HCT116 (cell line): ENCODE data around the gene SIL1. TPM values are rescaled to one million over a fixed set of nuclear protein-coding genes. Genes with fewer than 3 reads are reported as not detected.
A peak's percentile ranks its signal among the peaks of the same experiment; 100 is the strongest.

ENCODE experiments used
- ATAC-seq: fragments of 200-7000 bp; cut with Tn5 transposase; 2 replicates; pipeline ENCODE4 v1.9.1; 2020; ENCODE audit warnings: mild to moderate bottlenecking, moderate library complexity
- BruUV-seq: library from RNA; stranded (reverse); fragments of 400-500 nt; replicated peaks from 2 replicates; lab custom pipeline; 2021; lab: Mats Ljungman, UMichigan
- CTCF ChIA-PET: fragments of 300-600 bp; sonication (Branson Sonifier 250); formaldehyde crosslinking; loops from one replicate; lab custom pipeline; 2021; ENCODE audit warnings: antibody characterized with exemption; lab: Charles Lee
- POLR2A ChIA-PET: fragments of 300-600, 350-600 bp; sonication (Branson Sonifier 250); formaldehyde crosslinking; loops from one replicate; lab custom pipeline; 2021; ENCODE audit warnings: antibody characterized with exemption; lab: Charles Lee
- RAD21 ChIA-PET, 2 experiments: fragments of 300-600 bp; sonication (Branson Sonifier 250); formaldehyde crosslinking; loops; one replicate each; lab custom pipeline; 2023; ENCODE audit warnings: low total read pairs in 2 of 2; ENCODE audit not compliant: uncharacterized antibody in 2 of 2, unreplicated experiment in 2 of 2, low non-redundant PET in 1 of 2; lab: Charles Lee
- DNase-seq: peaks from one replicate; pipeline ENCODE4 v3.0.0-alpha.2; 2010; ENCODE audit warnings: low read depth, low spot score
- H2AFZ ChIP-seq: fragments of 200-600 bp; shearing (Covaris generic), sonication (generic); 2 replicates; pipeline ENCODE4 v1.6.1; 2017; ENCODE audit warnings: low read depth, mixed run types, mixed read lengths, antibody characterized with exemption, low read length; ENCODE audit not compliant: poor library complexity, severe bottlenecking
- H3K27ac ChIP-seq: 2 replicates; pipeline ENCODE4 v1.5.1; 2012; ENCODE audit warnings: low read depth, low read length
- H3K27me3 ChIP-seq: fragments of 200-600 bp; sonication (generic); 2 replicates; pipeline ENCODE4 v1.6.1; 2016; ENCODE audit warnings: mixed run types, low read length, mixed read lengths; ENCODE audit not compliant: insufficient read depth
- H3K36me3 ChIP-seq, 2 experiments: fragments of 200-500 bp in 1 of 2; fragments of 200-600 bp in 1 of 2; sonication (Bioruptor generic) in 1 of 2; sonication (generic) in 1 of 2; 2 replicates each; pipeline versions ENCODE4 v1.5.1 to v1.6.1; 2014 to 2016; ENCODE audit warnings: low read length in 2 of 2, inconsistent platforms in 1 of 2, mixed read lengths in 1 of 2, mixed run types in 1 of 2; ENCODE audit not compliant: insufficient read depth in 2 of 2, control insufficient read depth in 1 of 2
- H3K4me1 ChIP-seq, 2 experiments: fragments of 200-600 bp in 1 of 2; sonication (generic) in 1 of 2; 2 replicates each; pipeline versions ENCODE4 v1.5.1 to v1.6.1; 2012 to 2017; ENCODE audit warnings: low read length in 2 of 2, inconsistent platforms in 1 of 2, mild to moderate bottlenecking in 1 of 2, mixed read lengths in 1 of 2, mixed run types in 1 of 2, moderate library complexity in 1 of 2; ENCODE audit not compliant: insufficient read depth in 2 of 2, control insufficient read depth in 1 of 2
- H3K4me2 ChIP-seq: fragments of 200-600 bp; sonication (generic); 2 replicates; pipeline ENCODE4 v1.6.1; 2017; ENCODE audit warnings: mixed run types, low read length, mixed read lengths
- H3K4me3 ChIP-seq, 2 experiments: fragments of 200-600 bp in 1 of 2; sonication (generic) in 1 of 2; replicated peaks in 1 of 2; 2 replicates each; pipeline ENCODE4 v1.5.1; 2011 to 2016; ENCODE audit warnings: low read length in 2 of 2, control low read depth in 1 of 2, low read depth in 1 of 2, mild to moderate bottlenecking in 1 of 2, mixed read lengths in 1 of 2, mixed run types in 1 of 2
- H3K79me2 ChIP-seq: fragments of 200-600 bp; sonication (generic); 2 replicates; pipeline ENCODE4 v1.6.1; 2017; ENCODE audit warnings: mild to moderate bottlenecking, mixed run types, low read length, moderate library complexity, mixed read lengths; ENCODE audit not compliant: insufficient read depth
- H3K9ac ChIP-seq: fragments of 200-600 bp; sonication (generic); 2 replicates; pipeline ENCODE4 v1.6.1; 2016; ENCODE audit warnings: low read length, mixed read lengths
- H3K9me2 ChIP-seq: fragments of 200-600 bp; sonication (generic), shearing (Covaris generic); 2 replicates; pipeline ENCODE4 v1.6.1; 2017; ENCODE audit warnings: mixed run types, mild to moderate bottlenecking, moderate library complexity; ENCODE audit not compliant: insufficient read depth
- H3K9me3 ChIP-seq, 2 experiments: fragments of 200-500 bp in 1 of 2; fragments of 200-600 bp in 1 of 2; sonication (Bioruptor generic) in 1 of 2; sonication (generic) in 1 of 2; 2 replicates each; pipeline ENCODE4 v1.6.1; 2014 to 2017; ENCODE audit warnings: low read length in 2 of 2, mixed read lengths in 2 of 2, inconsistent platforms in 1 of 2, low read depth in 1 of 2, mild to moderate bottlenecking in 1 of 2, mixed run types in 1 of 2, moderate library complexity in 1 of 2; ENCODE audit not compliant: control insufficient read depth in 1 of 2, insufficient read depth in 1 of 2
- H4K20me1 ChIP-seq: fragments of 200-600 bp; sonication (generic), shearing (Covaris generic); 2 replicates; pipeline ENCODE4 v1.6.1; 2017; ENCODE audit warnings: mixed run types, mild to moderate bottlenecking, moderate library complexity; ENCODE audit not compliant: insufficient read depth
- ATF3 ChIP-seq: IDR thresholded peaks from 2 replicates; pipeline ENCODE4 v1.6.1; 2012
- CBX3 ChIP-seq: IDR thresholded peaks from 2 replicates; pipeline ENCODE4 v1.6.1; 2012; ENCODE audit warnings: low read depth
- EGR1 ChIP-seq: IDR thresholded peaks from 2 replicates; pipeline ENCODE4 v1.6.1; 2012; ENCODE audit warnings: low read depth
- ELF1 ChIP-seq: IDR thresholded peaks from 2 replicates; pipeline ENCODE4 v1.6.1; 2012; ENCODE audit warnings: low read depth, borderline replicate concordance
- EZH2 ChIP-seq: fragments of 200-600 bp; sonication (generic); IDR thresholded peaks from 2 replicates; pipeline ENCODE4 v1.6.1; 2017; ENCODE audit warnings: antibody characterized with exemption, mixed run types
- EZH2phosphoT487 ChIP-seq: fragments of 200-600 bp; IDR thresholded peaks from 2 replicates; pipeline ENCODE4 v1.6.1; 2018; ENCODE audit warnings: antibody characterized with exemption, borderline replicate concordance
- FOSL1 ChIP-seq: IDR thresholded peaks from 2 replicates; pipeline ENCODE4 v1.6.1; 2012; ENCODE audit warnings: low read depth
- JUND ChIP-seq: IDR thresholded peaks from 2 replicates; pipeline ENCODE4 v1.6.1; 2012
- POLR2A ChIP-seq: IDR thresholded peaks from 2 replicates; pipeline ENCODE4 v1.7.0; 2011; ENCODE audit warnings: borderline replicate concordance; ENCODE audit not compliant: insufficient read depth, insufficient read length; ENCODE audit errors: extremely low read depth
- POLR2AphosphoS5 ChIP-seq: IDR thresholded peaks from 2 replicates; pipeline ENCODE4 v1.6.1; 2011; ENCODE audit warnings: mild to moderate bottlenecking, low read depth, low read length, moderate library complexity
- SIN3A ChIP-seq: IDR thresholded peaks from 2 replicates; pipeline ENCODE4 v1.6.1; 2012; ENCODE audit warnings: low read depth
- SP1 ChIP-seq: IDR thresholded peaks from 2 replicates; pipeline ENCODE4 v1.6.1; 2012; ENCODE audit warnings: low read depth
- SRF ChIP-seq: IDR thresholded peaks from 2 replicates; pipeline ENCODE4 v1.6.1; 2012; ENCODE audit warnings: low read depth
- TCF7L2 ChIP-seq: IDR thresholded peaks from 2 replicates; pipeline ENCODE4 v1.7.0; 2011; ENCODE audit warnings: borderline replicate concordance, inconsistent platforms; ENCODE audit not compliant: insufficient read depth, insufficient read length; ENCODE audit errors: extremely low read depth
- YY1 ChIP-seq: IDR thresholded peaks from 2 replicates; pipeline ENCODE4 v1.6.1; 2011; ENCODE audit warnings: low read length, low read depth, moderate library complexity, mild to moderate bottlenecking; ENCODE audit not compliant: insufficient replicate concordance; ENCODE audit errors: extremely low read depth
- ZBTB33 ChIP-seq: IDR thresholded peaks from 2 replicates; pipeline ENCODE4 v1.6.1; 2011; ENCODE audit warnings: mild to moderate bottlenecking, low read length, moderate library complexity; ENCODE audit not compliant: insufficient replicate concordance; ENCODE audit errors: extremely low read depth
- intact Hi-C: fragments of 100-400 bp; cut with micrococcal nuclease; formaldehyde crosslinking; loops from 2 replicates; pipeline ENCODE4 v1.10.0; 2022
- total RNA-seq: library from RNA; stranded (reverse); gene quantifications from one replicate; pipeline ENCODE4 v1.2.1, GENCODE V29; 2021; ENCODE audit not compliant: unreplicated experiment

SIL1 gene
- total RNA-seq, 1 experiment from 2014 or later, result 34.0 TPM

GRCh38 chr5:139246394-139246793, 48.2 kb upstream of the SIL1 start:
- ChIA-PET POLR2A (no interaction called here), CTCF (interaction anchor here (1.6 kb wide), 1 partner anchor 9 kb away, joined by 3 read pairs; no protein-coding TSS in a partner anchor), RAD21 (no interaction called here)
- Histone ChIP-seq H3K9ac (no peak overlapping the region), H3K79me2 (no peaks in the 10 kb centered on the region), H2AFZ (peak overlapping the region; percentile 8), H3K27ac (no peak overlapping the region), H4K20me1 (no peaks in the 10 kb centered on the region), H3K27me3 (no peaks in the 10 kb centered on the region), H3K36me3 (no peaks in the 10 kb centered on the region), H3K9me2 (no peaks in the 10 kb centered on the region), H3K4me3 (peak overlapping the region in 1 of 2 experiments; percentile 27; a peak in 2 of 4 replicates), H3K9me3 (no peaks in the 10 kb centered on the region), H3K4me1 (peaks cover 13 to 14% of the 10 kb centered on the region in 2 experiments), H3K4me2 (peak overlapping the region; percentile 66)
- intact Hi-C loops, result no loop called here
- BruUV-seq, result no TSS peak
- ATAC-seq (peak; percentile 92), DNase-seq (no peak)
- no peak for TF ChIP-seq EZH2
- TF ChIP-seq SIN3A, result no peak
- TF ChIP-seq YY1, result peak; percentile 8
- no peak for TF ChIP-seq POLR2A
- TF ChIP-seq JUND, result 0 out of 2 replicates have a peak, but pooled peaks have one; percentile 23
- TF ChIP-seq POLR2AphosphoS5, result peak; percentile 51
- no peak for TF ChIP-seq FOSL1
- TF ChIP-seq SP1, result 0 out of 2 replicates have a peak, but pooled peaks have one; percentile 14
- no peak for TF ChIP-seq EZH2phosphoT487
- TF ChIP-seq SRF, result no peak
- TF ChIP-seq CBX3, result no peak
- TF ChIP-seq ATF3, result no peak
- TF ChIP-seq TCF7L2, result no peak
- 0 out of 2 replicates have a peak, but pooled peaks have one; percentile 24 for TF ChIP-seq EGR1
- no peak for TF ChIP-seq ZBTB33
- TF ChIP-seq ELF1, result no peak
